Suprapubic skin (tissue), 3 donors: ENCODE measurements around the gene GNS.

Source experiments
- POLR2AphosphoS5 ChIP-seq, 3 donors: sonication (generic); formaldehyde crosslinking; IDR thresholded peaks; one replicate each; pipeline ENCODE4 v1.6.1; 2017; ENCODE audit warnings: antibody characterized with exemption in 3 of 3
- TF ChIP-seq, protein P1 (sequence below), 2 donors: fragments of 200-600 bp in 1 of 2; fragments of 450-650 bp in 1 of 2; sonication (generic) in 1 of 2; IDR thresholded peaks; one replicate each; pipeline ENCODE4 v1.5.1; 2016 to 2019; ENCODE audit warnings: antibody characterized with exemption in 2 of 2, mild to moderate bottlenecking in 1 of 2, moderate library complexity in 1 of 2

DNA sequence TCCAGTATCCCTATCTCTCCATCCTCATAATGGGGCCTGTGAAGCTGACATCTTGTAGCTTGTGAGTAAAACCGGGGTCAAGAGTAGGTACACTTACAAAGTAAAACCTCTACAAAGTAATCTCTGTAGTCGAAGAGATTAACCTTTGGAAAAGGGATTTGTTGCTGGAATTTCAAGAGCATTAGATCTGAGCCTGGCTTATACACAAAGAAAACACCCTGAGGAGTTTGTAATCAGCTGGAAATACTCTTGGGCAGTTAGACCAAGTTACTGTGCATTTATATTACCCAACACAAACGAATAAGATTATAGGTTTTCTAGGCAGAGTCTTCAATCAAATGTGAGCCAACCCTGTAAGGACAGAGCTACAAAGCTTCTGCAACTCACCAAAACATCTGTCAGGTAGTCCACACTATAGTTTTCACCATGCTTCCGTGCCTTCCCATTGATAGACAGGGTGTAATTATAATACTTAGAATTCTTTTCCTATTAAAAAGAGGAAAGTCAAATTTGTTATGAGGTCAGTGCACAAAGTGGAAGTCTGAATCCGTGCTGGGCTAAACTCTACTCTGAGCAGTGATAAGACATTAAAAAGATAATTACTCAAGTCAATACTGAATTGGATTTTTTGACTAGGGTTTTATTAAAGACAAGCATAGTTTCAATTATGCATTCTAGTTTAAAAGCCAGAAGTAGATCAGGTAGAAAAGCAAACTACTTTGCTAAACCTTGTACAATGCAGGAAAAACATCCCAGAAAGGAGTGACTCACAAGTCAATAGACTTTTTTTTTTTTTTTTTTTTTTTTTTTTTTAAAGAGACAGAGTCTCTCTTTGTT, 14.6 kb downstream of the GNS start:
- TF ChIP-seq, protein P1, sequence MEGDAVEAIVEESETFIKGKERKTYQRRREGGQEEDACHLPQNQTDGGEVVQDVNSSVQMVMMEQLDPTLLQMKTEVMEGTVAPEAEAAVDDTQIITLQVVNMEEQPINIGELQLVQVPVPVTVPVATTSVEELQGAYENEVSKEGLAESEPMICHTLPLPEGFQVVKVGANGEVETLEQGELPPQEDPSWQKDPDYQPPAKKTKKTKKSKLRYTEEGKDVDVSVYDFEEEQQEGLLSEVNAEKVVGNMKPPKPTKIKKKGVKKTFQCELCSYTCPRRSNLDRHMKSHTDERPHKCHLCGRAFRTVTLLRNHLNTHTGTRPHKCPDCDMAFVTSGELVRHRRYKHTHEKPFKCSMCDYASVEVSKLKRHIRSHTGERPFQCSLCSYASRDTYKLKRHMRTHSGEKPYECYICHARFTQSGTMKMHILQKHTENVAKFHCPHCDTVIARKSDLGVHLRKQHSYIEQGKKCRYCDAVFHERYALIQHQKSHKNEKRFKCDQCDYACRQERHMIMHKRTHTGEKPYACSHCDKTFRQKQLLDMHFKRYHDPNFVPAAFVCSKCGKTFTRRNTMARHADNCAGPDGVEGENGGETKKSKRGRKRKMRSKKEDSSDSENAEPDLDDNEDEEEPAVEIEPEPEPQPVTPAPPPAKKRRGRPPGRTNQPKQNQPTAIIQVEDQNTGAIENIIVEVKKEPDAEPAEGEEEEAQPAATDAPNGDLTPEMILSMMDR (IDR thresholded peaks at IDR 0.05) = no peak
- TF ChIP-seq POLR2AphosphoS5 (IDR thresholded peaks at IDR 0.05) = no peak
